Measurements from ENCODE around the gene ZNF343.

- TF ChIP-seq CTCF (IDR thresholded peaks at IDR 0.05; ENCODE audit: poor library complexity) (no peak), EZH2 (IDR thresholded peaks at IDR 0.05; ENCODE audit: borderline replicate concordance) (no peak)
Measured at GRCh38 chr20:2509794-2510193, 1.1 kb upstream of the ZNF343 start.

Measured in hepatocyte (in vitro differentiated cells).